Measurements from ENCODE around the gene PMPCA. TPM values are rescaled to one million over a fixed set of nuclear protein-coding genes. Genes with fewer than 3 reads are reported as not detected.

PMPCA gene
- total and polyA plus RNA-seq, 2 donors (not counting 1 experiment from before 2014, with no cell fraction given): 26.4 to 70.2 TPM

DNA sequence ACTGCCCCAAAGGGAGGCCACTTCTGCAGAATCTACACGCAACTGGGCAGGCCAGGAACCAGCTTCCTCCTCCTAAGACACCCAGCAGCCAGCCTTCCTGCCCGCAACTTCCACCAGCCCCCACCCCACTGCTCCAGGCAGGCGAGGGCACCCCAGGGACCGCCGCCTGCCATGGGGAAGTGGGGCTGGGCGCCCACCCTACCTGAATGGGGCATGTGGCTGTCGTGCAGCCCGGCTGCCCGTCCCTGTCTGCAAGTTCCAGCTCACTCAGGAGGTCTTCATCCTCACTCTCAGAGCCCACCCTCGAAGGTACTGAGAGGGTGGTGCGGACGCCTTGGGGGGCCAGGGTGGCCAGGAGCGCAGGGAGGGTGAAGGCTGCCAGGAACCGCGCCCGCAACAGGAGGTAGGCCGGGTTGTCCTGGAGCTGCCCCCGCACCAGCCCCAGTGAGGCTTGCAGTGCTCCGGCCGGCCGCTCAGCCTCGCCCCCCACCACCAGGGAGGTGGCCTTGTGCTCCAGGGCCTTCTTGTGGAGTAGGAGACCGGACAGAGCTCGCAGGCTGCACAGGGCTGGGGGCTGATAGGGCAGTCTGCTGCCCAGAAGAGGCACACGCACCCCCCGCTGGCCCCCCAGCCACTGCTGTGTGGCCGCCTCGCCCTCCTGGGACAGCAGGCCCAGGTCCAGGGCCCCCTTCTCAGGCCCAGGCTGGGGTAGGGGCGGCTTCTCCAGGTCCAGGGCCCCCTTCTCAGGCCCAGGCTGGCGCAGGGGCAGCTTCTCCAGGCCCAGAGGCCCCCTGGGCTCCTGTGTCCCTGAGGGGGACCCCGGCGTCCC, 32.9 kb upstream of the PMPCA start:
- H3K36me3 ChIP-seq (ENCODE audit: control insufficient read depth, insufficient read depth, low read length): peaks cover 20% of the 10 kb centered on the region

DNA sequence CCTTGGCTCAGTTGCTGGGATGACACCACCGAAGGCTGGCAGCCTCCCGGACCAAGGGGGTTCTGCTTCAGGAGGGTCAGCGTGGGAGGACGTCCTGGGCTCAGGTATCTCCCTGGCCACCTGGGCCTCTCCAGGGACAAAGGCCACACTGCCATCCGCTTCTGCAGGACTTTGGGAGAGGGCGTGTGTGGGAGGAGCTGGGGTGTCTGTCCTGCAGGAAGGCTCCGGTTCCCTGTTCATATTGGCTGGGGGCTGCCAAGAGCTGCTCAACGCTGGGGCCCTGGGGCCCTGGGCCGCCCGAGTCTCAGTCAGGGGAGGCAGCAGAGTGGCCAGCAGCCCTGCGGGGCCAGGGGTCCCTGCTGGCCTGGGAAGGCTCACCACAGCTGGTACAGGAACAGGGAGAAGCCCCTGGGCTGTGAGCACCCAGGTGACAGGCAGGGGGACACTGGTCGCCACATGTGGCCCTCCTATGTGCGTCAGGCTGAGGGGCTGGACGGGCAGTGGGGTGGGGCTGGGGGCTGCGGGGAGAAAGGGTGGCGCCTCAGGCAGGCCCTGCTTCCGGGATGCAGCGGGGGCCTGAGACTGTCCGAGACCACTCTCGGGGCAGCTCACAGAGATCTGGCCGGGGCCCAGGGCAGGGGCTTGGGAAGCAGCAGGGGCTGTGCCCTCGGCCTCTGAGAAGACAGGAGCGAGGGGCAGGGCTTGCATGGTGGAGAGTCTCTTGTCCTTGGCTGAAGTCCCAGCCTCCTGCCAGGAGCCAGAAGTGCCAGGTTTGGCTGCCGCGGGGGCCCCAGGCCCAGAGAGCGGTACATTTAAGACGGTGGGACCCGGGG, 32.1 kb upstream of the PMPCA start:
- no peak for DNase-seq (ENCODE audit: low read depth in 2 of 2)
- no peaks in the 10 kb centered on the region for H3K27me3 ChIP-seq (ENCODE audit: control insufficient read depth, insufficient read depth, low read length)
- TF ChIP-seq EZH2 (IDR thresholded peaks at IDR 0.05; ENCODE audit: low read length, missing control alignments): no peak
- TF ChIP-seq, protein P1, sequence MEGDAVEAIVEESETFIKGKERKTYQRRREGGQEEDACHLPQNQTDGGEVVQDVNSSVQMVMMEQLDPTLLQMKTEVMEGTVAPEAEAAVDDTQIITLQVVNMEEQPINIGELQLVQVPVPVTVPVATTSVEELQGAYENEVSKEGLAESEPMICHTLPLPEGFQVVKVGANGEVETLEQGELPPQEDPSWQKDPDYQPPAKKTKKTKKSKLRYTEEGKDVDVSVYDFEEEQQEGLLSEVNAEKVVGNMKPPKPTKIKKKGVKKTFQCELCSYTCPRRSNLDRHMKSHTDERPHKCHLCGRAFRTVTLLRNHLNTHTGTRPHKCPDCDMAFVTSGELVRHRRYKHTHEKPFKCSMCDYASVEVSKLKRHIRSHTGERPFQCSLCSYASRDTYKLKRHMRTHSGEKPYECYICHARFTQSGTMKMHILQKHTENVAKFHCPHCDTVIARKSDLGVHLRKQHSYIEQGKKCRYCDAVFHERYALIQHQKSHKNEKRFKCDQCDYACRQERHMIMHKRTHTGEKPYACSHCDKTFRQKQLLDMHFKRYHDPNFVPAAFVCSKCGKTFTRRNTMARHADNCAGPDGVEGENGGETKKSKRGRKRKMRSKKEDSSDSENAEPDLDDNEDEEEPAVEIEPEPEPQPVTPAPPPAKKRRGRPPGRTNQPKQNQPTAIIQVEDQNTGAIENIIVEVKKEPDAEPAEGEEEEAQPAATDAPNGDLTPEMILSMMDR (conservative IDR thresholded peaks at IDR 0.05 in 1 of 2, IDR thresholded peaks at IDR 0.05 in 1 of 2; ENCODE audit: low read depth in 1 of 2, low read length in 2 of 2): no peak
- H2AFZ ChIP-seq (ENCODE audit: low read length): no peak overlapping the region
- no peak overlapping the region for H3K4me2 ChIP-seq (ENCODE audit: extremely low read depth, insufficient read depth, low read length)
- no peak overlapping the region for H3K4me3 ChIP-seq (replicated peaks in 1 of 4; ENCODE audit: control extremely low read depth in 1 of 4, insufficient read depth in 1 of 4, low read depth in 3 of 4, low read length in 4 of 4)
- H3K9me3 ChIP-seq (ENCODE audit: control insufficient read depth, insufficient read depth, low read depth, low read length): no peaks in the 10 kb centered on the region
- H4K20me1 ChIP-seq (ENCODE audit: control insufficient read depth, extremely low read depth, insufficient read depth, low read length): no peaks in the 10 kb centered on the region
- H3K4me1 ChIP-seq (ENCODE audit: control insufficient read depth, extremely low read depth, insufficient read depth, low read length): peaks cover 5% of the 10 kb centered on the region
- H3K9ac ChIP-seq (ENCODE audit: insufficient read depth, low read length): no peak overlapping the region
- H3K79me2 ChIP-seq (ENCODE audit: control insufficient read depth, insufficient read depth, low read length): no peaks in the 10 kb centered on the region
- H3K27ac ChIP-seq (ENCODE audit: insufficient read depth, low read length): no peak overlapping the region
- peaks cover 25% of the 10 kb centered on the region for H3K36me3 ChIP-seq (ENCODE audit: control insufficient read depth, insufficient read depth, low read length)

More for the DNA sequence above, 32.9 kb upstream of the PMPCA start:
- no peaks in the 10 kb centered on the region for H3K79me2 ChIP-seq (ENCODE audit: control insufficient read depth, insufficient read depth, low read length)
- H3K27me3 ChIP-seq (ENCODE audit: control insufficient read depth, insufficient read depth, low read length): no peaks in the 10 kb centered on the region
- H3K4me2 ChIP-seq (ENCODE audit: extremely low read depth, insufficient read depth, low read length): no peak overlapping the region
- no peaks in the 10 kb centered on the region for H3K9me3 ChIP-seq (ENCODE audit: control insufficient read depth, insufficient read depth, low read depth, low read length)
- H3K27ac ChIP-seq (ENCODE audit: insufficient read depth, low read length): no peak overlapping the region
- no peak overlapping the region for H3K9ac ChIP-seq (ENCODE audit: insufficient read depth, low read length)
- TF ChIP-seq, protein P1 (conservative IDR thresholded peaks at IDR 0.05 in 1 of 2, IDR thresholded peaks at IDR 0.05 in 1 of 2; ENCODE audit: low read depth in 1 of 2, low read length in 2 of 2): no peak
- no peak for TF ChIP-seq EZH2 (IDR thresholded peaks at IDR 0.05; ENCODE audit: low read length, missing control alignments)
- no peak for DNase-seq (ENCODE audit: low read depth in 2 of 2)
- no peak overlapping the region for H3K4me3 ChIP-seq (replicated peaks in 1 of 4; ENCODE audit: control extremely low read depth in 1 of 4, insufficient read depth in 1 of 4, low read depth in 3 of 4, low read length in 4 of 4)
- H2AFZ ChIP-seq (ENCODE audit: low read length): no peak overlapping the region
- H4K20me1 ChIP-seq (ENCODE audit: control insufficient read depth, extremely low read depth, insufficient read depth, low read length): no peaks in the 10 kb centered on the region
- H3K4me1 ChIP-seq (ENCODE audit: control insufficient read depth, extremely low read depth, insufficient read depth, low read length): peaks cover 13% of the 10 kb centered on the region

DNA sequence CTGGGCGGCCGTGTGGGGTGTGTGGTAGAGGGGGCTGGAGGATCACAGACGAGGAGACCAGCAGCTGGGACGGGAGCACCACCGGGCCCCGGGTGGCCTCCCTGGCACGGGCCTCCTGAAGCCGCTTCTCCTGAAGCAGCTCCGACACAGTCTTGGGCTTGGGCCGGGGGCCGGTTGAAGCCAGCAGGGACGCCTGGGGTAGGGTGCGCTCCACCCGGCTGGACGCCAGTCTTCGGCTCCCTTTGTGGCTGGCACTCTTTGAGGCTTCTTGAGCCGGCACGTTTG, 31.5 kb upstream of the PMPCA start:
- no peaks in the 10 kb centered on the region for H4K20me1 ChIP-seq (ENCODE audit: control insufficient read depth, extremely low read depth, insufficient read depth, low read length)
- H3K9me3 ChIP-seq (ENCODE audit: control insufficient read depth, insufficient read depth, low read depth, low read length): no peaks in the 10 kb centered on the region
- peaks cover 27% of the 10 kb centered on the region for H3K36me3 ChIP-seq (ENCODE audit: control insufficient read depth, insufficient read depth, low read length)
- no peaks in the 10 kb centered on the region for H3K79me2 ChIP-seq (ENCODE audit: control insufficient read depth, insufficient read depth, low read length)
- no peak overlapping the region for H3K4me2 ChIP-seq (ENCODE audit: extremely low read depth, insufficient read depth, low read length)
- H2AFZ ChIP-seq (ENCODE audit: low read length): no peak overlapping the region
- no peak for DNase-seq (ENCODE audit: low read depth in 2 of 2)
- no peak overlapping the region for H3K4me3 ChIP-seq (replicated peaks in 1 of 4; ENCODE audit: control extremely low read depth in 1 of 4, insufficient read depth in 1 of 4, low read depth in 3 of 4, low read length in 4 of 4)
- no peaks in the 10 kb centered on the region for H3K27me3 ChIP-seq (ENCODE audit: control insufficient read depth, insufficient read depth, low read length)
- H3K9ac ChIP-seq (ENCODE audit: insufficient read depth, low read length): no peak overlapping the region
- H3K4me1 ChIP-seq (ENCODE audit: control insufficient read depth, extremely low read depth, insufficient read depth, low read length): no peaks in the 10 kb centered on the region
- H3K27ac ChIP-seq (ENCODE audit: insufficient read depth, low read length): no peak overlapping the region
- TF ChIP-seq, protein P1 (conservative IDR thresholded peaks at IDR 0.05 in 1 of 2, IDR thresholded peaks at IDR 0.05 in 1 of 2; ENCODE audit: low read depth in 1 of 2, low read length in 2 of 2): no peak
- TF ChIP-seq EZH2 (IDR thresholded peaks at IDR 0.05; ENCODE audit: low read length, missing control alignments): no peak
